Uterus (tissue), 4 donors: Measurements from ENCODE around the gene AEBP1. TPM values are rescaled to one million over a fixed set of nuclear protein-coding genes. Genes with fewer than 3 reads are reported as not detected.

ENCODE experiments used
- DNase-seq, 2 donors: peaks; one replicate each; pipeline ENCODE4 v3.0.0-alpha.2; 2019 to 2020
- H3K27ac ChIP-seq, 2 donors: fragments of 200-600 bp; sonication (generic); 1 replicate in 1 of 2; 2 replicates in 1 of 2; pipeline ENCODE4 v1.5.1; 2016 to 2018
- H3K27me3 ChIP-seq, 2 donors: fragments of 200-600 bp; sonication (generic); one replicate each; pipeline ENCODE4 v1.5.1; 2018 to 2019; ENCODE audit warnings: control low read depth in 1 of 2
- H3K36me3 ChIP-seq, 2 donors: fragments of 200-600 bp; sonication (generic); one replicate each; pipeline ENCODE4 v1.5.1; 2019; ENCODE audit warnings: control low read depth in 1 of 2
- H3K4me1 ChIP-seq, 2 donors: fragments of 200-600 bp; sonication (generic); one replicate each; pipeline ENCODE4 v1.5.1; 2018 to 2019; ENCODE audit warnings: control low read depth in 1 of 2
- H3K4me3 ChIP-seq, 2 donors: fragments of 200-600 bp; sonication (generic); 1 replicate in 1 of 2; 2 replicates in 1 of 2; pipeline ENCODE4 v1.5.1; 2018 to 2019; ENCODE audit warnings: mild to moderate bottlenecking in 1 of 2
- H3K9me3 ChIP-seq, 2 donors: fragments of 200-600 bp; sonication (generic); one replicate each; pipeline ENCODE4 v1.5.1; 2019; ENCODE audit warnings: control low read depth in 1 of 2
- CTCF ChIP-seq, 4 experiments: fragments of 200-600 bp in 2 of 4; fragments of 450-650 bp in 2 of 4; sonication (generic) in 2 of 4; IDR thresholded peaks; one replicate each; pipeline ENCODE4 v1.5.1; 2016 to 2019; ENCODE audit warnings: antibody characterized with exemption in 4 of 4, mild to moderate bottlenecking in 2 of 4, moderate library complexity in 1 of 4
- POLR2A ChIP-seq, 2 donors: fragments of 450-650 bp; IDR thresholded peaks; one replicate each; pipeline ENCODE4 v1.6.1; 2016; ENCODE audit warnings: antibody characterized with exemption in 2 of 2, mild to moderate bottlenecking in 1 of 2, moderate library complexity in 1 of 2
- intact Hi-C: fragments of 100-400 bp; cut with DNase I; formaldehyde crosslinking; loops from one replicate; pipeline ENCODE4 v1.15.1; 2023; ENCODE audit warnings: low total_unique reads
- total RNA-seq, 4 donors: library from RNA; depleted of rRNA in 3 of 4; stranded (reverse); fragments of >200 nt in 3 of 4; gene quantifications; one replicate each; pipeline versions ENCODE4 v1.1.0 to v1.2.4, GENCODE V29; 2014 to 2023
- donor health status: DM: yes; HTN: yes; CAD: no.

The AEBP1 gene
- total RNA-seq, 4 donors from 2014 or later = 88.9 to 395 (median 303) TPM

GRCh38 chr7:44131173-44132029 is 27.3 kb downstream of the AEBP1 start:
- Histone ChIP-seq H3K4me3 (no peak overlapping the region), H3K27me3 (no peaks in the 10 kb centered on the region), H3K36me3 (no peaks in the 10 kb centered on the region), H3K27ac (no peak overlapping the region), H3K9me3 (no peaks in the 10 kb centered on the region), H3K4me1 (no peaks in the 10 kb centered on the region)
- intact Hi-C loops = no loop called here
- no peak for TF ChIP-seq CTCF (IDR thresholded peaks at IDR 0.05)
- no peak for TF ChIP-seq POLR2A (IDR thresholded peaks at IDR 0.05)
- DNase-seq = no peak

DNA sequence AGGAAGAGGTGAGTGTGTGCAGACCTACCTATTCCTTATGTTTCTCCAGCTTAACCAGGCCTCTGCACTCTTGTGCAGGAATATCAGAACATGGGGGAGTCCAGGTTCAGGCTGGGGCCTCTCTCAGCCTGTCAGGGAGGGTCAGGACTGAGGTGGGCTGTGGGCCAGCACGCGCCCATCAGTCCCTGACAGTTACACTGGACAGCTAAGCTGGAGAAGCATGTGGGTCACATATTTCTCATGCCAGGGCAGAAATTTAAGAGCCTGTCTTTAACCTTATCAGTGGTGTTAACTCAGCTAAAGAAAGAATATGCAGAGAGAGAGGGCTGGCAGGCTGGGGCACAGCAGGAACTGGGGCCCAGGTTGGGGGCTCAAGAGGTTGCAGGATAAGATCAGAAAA is 27.9 kb downstream of the AEBP1 start:
- Histone ChIP-seq H3K27me3 (no peaks in the 10 kb centered on the region), H3K4me3 (no peak overlapping the region), H3K9me3 (no peaks in the 10 kb centered on the region), H3K36me3 (no peaks in the 10 kb centered on the region), H3K4me1 (no peaks in the 10 kb centered on the region), H3K27ac (no peak overlapping the region)
- TF ChIP-seq POLR2A (IDR thresholded peaks at IDR 0.05) (no peak), CTCF (IDR thresholded peaks at IDR 0.05) (no peak)
- intact Hi-C loops = no loop called here
- no peak for DNase-seq

GRCh38 chr7:44133295-44133694 is 29.1 kb downstream of the AEBP1 start:
- no peak for TF ChIP-seq CTCF (IDR thresholded peaks at IDR 0.05)
- no peak for TF ChIP-seq POLR2A (IDR thresholded peaks at IDR 0.05)
- DNase-seq = no peak
- H3K27me3 ChIP-seq = no peaks in the 10 kb centered on the region
- no peak overlapping the region for H3K4me3 ChIP-seq
- H3K36me3 ChIP-seq = no peaks in the 10 kb centered on the region
- H3K27ac ChIP-seq = no peak overlapping the region
- intact Hi-C loops = no loop called here
- H3K9me3 ChIP-seq = no peaks in the 10 kb centered on the region
- no peaks in the 10 kb centered on the region for H3K4me1 ChIP-seq

- TF ChIP-seq CTCF (IDR thresholded peaks at IDR 0.05) (no peak), POLR2A (IDR thresholded peaks at IDR 0.05) (no peak)
These were observed 30.9 kb downstream of the AEBP1 start for GRCh38 chr7:44134943-44135628.

DNA sequence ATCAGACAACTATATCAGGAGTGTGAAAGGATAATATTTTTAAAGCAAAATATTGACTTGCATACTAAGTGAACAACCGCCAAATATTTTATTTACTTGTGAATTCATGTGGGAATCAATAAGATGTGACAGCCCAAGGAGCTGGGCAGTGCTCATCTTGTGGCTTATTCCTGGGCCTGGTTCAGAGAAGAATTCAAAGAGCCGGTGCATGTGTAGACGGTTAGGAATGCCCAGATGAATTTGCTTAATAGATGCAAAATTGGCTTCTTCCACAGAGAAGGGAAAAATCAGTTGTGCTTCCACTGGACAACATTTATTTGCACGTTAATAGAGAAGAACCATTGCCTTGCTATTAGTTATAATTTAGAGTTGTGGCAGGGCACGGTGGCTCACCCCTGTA is 32.6 kb downstream of the AEBP1 start:
- H3K4me1 ChIP-seq = no peaks in the 10 kb centered on the region
- no peak overlapping the region for H3K27ac ChIP-seq
- no peaks in the 10 kb centered on the region for H3K27me3 ChIP-seq
- H3K36me3 ChIP-seq = no peaks in the 10 kb centered on the region
- H3K9me3 ChIP-seq = no peaks in the 10 kb centered on the region
- no peak for TF ChIP-seq CTCF (IDR thresholded peaks at IDR 0.05)
- no peak for TF ChIP-seq POLR2A (IDR thresholded peaks at IDR 0.05)
- intact Hi-C loops = no loop called here
- no peak overlapping the region for H3K4me3 ChIP-seq
- DNase-seq = no peak

More at GRCh38 chr7:44134943-44135628, 30.9 kb downstream of the AEBP1 start:
- Histone ChIP-seq H3K4me1 (no peaks in the 10 kb centered on the region), H3K27ac (no peak overlapping the region), H3K4me3 (no peak overlapping the region), H3K36me3 (no peaks in the 10 kb centered on the region), H3K9me3 (no peaks in the 10 kb centered on the region), H3K27me3 (no peaks in the 10 kb centered on the region)
- intact Hi-C loops = no loop called here
- no peak for DNase-seq
